H1 (cell line): Measurements from ENCODE around the gene DBP.

Experiments
- CHD1 ChIP-seq: IDR thresholded peaks from 2 replicates; pipeline ENCODE4 v1.6.1; 2012; ENCODE audit warnings: low read depth, low read length, improper control_type of control experiment
- JUN ChIP-seq: IDR thresholded peaks from 2 replicates; pipeline ENCODE4 v1.6.1; 2011; ENCODE audit warnings: low read depth, mild to moderate bottlenecking, improper control_type of control experiment, low read length
- KDM1A ChIP-seq: fragments of 200-600, 300-600 bp; sonication (generic); IDR thresholded peaks from 2 replicates; pipeline ENCODE4 v1.7.1; 2016; ENCODE audit warnings: mild to moderate bottlenecking, low read length, borderline replicate concordance
- POLR2A ChIP-seq, 2 experiments: IDR thresholded peaks; 1 replicate in 1 of 2; 2 replicates in 1 of 2; pipeline ENCODE4 v1.6.1; 2011; ENCODE audit warnings: low read depth in 2 of 2, low read length in 2 of 2, mild to moderate bottlenecking in 2 of 2; ENCODE audit errors: control extremely low read depth in 1 of 2
- RAD21 ChIP-seq, 2 experiments: IDR thresholded peaks in 1 of 2; conservative IDR thresholded peaks in 1 of 2; 2 replicates each; pipeline ENCODE4 v1.6.1; 2011; ENCODE audit warnings: low read depth in 2 of 2, low read length in 2 of 2, improper control_type of control experiment in 1 of 2, inconsistent platforms in 1 of 2, mild to moderate bottlenecking in 1 of 2, moderate library complexity in 1 of 2
- RBBP5 ChIP-seq: IDR thresholded peaks from 2 replicates; pipeline ENCODE4 v1.7.1; 2012; ENCODE audit warnings: low read depth, mild to moderate bottlenecking, inconsistent platforms, low read length, moderate library complexity, borderline replicate concordance
- SP4 ChIP-seq: IDR thresholded peaks from 2 replicates; pipeline ENCODE4 v1.6.1; 2012; ENCODE audit warnings: low read length, inconsistent platforms
- SRF ChIP-seq: IDR thresholded peaks from 2 replicates; pipeline ENCODE4 v1.6.1; 2011; ENCODE audit warnings: mild to moderate bottlenecking, low read depth, low read length, moderate library complexity
- TF ChIP-seq, protein P1 (sequence below), 3 experiments: IDR thresholded peaks; 1 replicate in 2 of 3; 2 replicates in 1 of 3; pipeline versions ENCODE4 v1.5.1 to v1.6.1; 2011; ENCODE audit warnings: low read length in 3 of 3, mild to moderate bottlenecking in 3 of 3, inconsistent platforms in 2 of 3, low read depth in 1 of 3, moderate library complexity in 1 of 3; ENCODE audit not compliant: insufficient read depth in 1 of 3; ENCODE audit errors: control extremely low read depth in 1 of 3

DNA sequence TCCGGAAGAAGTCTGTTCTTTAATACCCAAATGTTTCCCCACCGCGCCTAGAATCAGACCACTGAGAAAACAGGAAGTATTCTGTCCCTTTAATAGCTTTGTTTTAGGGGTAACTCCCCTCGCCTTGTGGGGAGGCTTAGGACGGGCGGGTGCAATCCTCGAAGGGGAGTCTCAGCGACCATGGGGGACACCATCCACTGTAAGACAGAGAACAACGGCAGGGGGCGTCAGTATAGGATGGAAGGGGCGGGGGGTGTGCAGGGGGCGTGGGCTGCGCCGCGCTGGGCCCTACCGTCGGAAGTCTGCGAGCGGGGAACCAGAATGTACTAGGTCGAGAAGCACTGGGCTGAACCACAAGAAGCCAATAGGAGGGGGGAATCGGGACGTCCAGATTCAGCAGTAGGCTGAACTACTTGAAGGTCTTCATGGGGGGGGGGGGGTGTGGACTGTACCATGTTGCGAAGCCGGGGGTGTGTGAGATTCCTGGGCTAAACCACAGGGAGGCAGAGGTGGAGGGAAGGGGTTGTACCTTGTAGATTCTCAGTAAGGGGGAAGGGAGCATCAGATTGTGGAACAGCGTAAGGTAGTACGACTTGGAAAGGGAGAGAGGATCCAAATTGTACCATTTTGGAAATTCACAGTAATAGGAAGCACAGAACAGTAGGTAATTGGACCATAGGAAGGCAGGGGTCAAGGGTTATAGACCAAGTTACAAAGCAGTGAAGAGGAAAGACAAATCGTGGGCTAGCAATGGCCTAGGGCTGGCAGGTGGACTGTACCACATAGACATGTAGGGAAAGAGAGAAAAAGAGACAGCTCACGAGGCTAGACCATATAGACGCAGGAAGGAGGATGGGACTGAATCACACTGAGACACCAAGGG, 1.0 kb upstream of the DBP start:
- TF ChIP-seq, protein P1, sequence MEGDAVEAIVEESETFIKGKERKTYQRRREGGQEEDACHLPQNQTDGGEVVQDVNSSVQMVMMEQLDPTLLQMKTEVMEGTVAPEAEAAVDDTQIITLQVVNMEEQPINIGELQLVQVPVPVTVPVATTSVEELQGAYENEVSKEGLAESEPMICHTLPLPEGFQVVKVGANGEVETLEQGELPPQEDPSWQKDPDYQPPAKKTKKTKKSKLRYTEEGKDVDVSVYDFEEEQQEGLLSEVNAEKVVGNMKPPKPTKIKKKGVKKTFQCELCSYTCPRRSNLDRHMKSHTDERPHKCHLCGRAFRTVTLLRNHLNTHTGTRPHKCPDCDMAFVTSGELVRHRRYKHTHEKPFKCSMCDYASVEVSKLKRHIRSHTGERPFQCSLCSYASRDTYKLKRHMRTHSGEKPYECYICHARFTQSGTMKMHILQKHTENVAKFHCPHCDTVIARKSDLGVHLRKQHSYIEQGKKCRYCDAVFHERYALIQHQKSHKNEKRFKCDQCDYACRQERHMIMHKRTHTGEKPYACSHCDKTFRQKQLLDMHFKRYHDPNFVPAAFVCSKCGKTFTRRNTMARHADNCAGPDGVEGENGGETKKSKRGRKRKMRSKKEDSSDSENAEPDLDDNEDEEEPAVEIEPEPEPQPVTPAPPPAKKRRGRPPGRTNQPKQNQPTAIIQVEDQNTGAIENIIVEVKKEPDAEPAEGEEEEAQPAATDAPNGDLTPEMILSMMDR (IDR thresholded peaks at IDR 0.05; ENCODE audit: control extremely low read depth in 1 of 3, insufficient read depth in 1 of 3, low read depth in 1 of 3, low read length in 3 of 3): no peak; a peak in 1 of 4 replicates
- no peak for TF ChIP-seq SRF
- no peak for TF ChIP-seq RBBP5
- TF ChIP-seq RAD21 (IDR thresholded peaks at IDR 0.05 in 1 of 2, conservative IDR thresholded peaks at IDR 0.05 in 1 of 2; ENCODE audit: low read depth in 2 of 2, low read length in 2 of 2): no peak
- TF ChIP-seq KDM1A: no peak
- TF ChIP-seq CHD1: peak; percentile 97
- TF ChIP-seq POLR2A (IDR thresholded peaks at IDR 0.05; ENCODE audit: control extremely low read depth in 1 of 2, low read depth in 2 of 2, low read length in 2 of 2): no peak; a peak in 1 of 3 replicates
- TF ChIP-seq SP4: peak; percentile 14; the same call in 1 of the 2 replicates
- TF ChIP-seq JUN: no peak
